ENCODE data around the gene BCL2L11.

DNA sequence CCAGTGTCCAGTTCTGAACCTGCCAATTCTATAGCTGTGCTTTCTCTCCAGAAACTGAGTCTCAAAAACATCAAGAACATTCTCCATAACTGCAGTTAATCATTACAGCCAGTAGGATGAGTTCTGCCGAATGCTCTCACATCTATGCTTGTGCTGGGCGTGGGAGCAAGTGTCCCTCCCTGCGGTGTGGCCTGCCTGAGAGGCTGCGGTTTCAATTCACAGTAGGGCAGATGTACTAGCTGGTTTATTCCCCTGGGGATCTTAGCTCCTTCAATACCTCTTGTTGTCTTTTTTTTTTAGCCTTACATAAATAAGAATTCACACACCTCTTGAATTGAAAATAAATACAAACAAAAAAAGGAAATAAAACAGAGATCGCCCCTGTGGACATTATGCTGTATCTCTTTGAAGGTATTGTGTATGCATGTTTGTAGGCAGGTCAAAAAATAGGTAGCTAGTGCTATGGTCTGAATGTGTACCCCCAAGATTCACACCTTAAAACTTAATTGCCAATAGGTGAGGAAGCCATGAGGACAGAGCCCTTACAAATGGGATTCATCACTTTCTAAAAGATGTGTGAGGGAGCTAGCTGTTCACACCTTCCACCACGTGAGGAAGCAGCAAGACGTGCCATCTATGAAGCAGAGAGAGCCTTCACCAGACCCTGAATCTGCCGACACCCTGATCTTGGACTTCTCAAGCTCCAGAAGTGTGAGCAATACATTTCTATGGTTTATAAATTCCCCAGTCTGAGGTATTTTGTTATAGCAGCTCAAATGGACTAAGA, 74.3 kb downstream of the BCL2L11 start:
- TF ChIP-seq GATA3 (IDR thresholded peaks at IDR 0.05; ENCODE audit: low read depth, low read length): no peak
- no peak for TF ChIP-seq GATA2 (IDR thresholded peaks at IDR 0.05; ENCODE audit: low read depth, low read length)
